Right ventricle myocardium inferior (tissue), 1 donor: Measurements from ENCODE around the gene LRRC27. TPM values are rescaled to one million over a fixed set of nuclear protein-coding genes. Genes with fewer than 3 reads are reported as not detected.
A peak's percentile ranks its signal among the peaks of the same experiment; 100 is the strongest.

ENCODE experiments used
- ATAC-seq: fragments of 200-7000 bp; cut with Tn5 transposase; one replicate; pipeline ENCODE4 v1.9.1; 2020; ENCODE audit warnings: mild to moderate bottlenecking, moderate library complexity
- DNase-seq: peaks from one replicate; pipeline ENCODE4 v3.0.0; 2021; ENCODE audit errors: missing footprints
- intact Hi-C: fragments of 100-400 bp; cut with DNase I; formaldehyde crosslinking; loops from one replicate; pipeline ENCODE4 v1.11.0; 2022
- total RNA-seq: library from RNA; stranded (reverse); fragmentation: NEBNext Ultra II Directional; extraction: Animal tissue kit (Norgen Biotek cat#: 25700); gene quantifications from one replicate; pipeline ENCODE4 v1.2.1, GENCODE V29; 2021
- donor health status: DM: no; HTN: yes; CAD: no; lungs with severe emphysema.

The LRRC27 gene
- total RNA-seq, 1 donor from 2014 or later = 4.2 TPM

DNA sequence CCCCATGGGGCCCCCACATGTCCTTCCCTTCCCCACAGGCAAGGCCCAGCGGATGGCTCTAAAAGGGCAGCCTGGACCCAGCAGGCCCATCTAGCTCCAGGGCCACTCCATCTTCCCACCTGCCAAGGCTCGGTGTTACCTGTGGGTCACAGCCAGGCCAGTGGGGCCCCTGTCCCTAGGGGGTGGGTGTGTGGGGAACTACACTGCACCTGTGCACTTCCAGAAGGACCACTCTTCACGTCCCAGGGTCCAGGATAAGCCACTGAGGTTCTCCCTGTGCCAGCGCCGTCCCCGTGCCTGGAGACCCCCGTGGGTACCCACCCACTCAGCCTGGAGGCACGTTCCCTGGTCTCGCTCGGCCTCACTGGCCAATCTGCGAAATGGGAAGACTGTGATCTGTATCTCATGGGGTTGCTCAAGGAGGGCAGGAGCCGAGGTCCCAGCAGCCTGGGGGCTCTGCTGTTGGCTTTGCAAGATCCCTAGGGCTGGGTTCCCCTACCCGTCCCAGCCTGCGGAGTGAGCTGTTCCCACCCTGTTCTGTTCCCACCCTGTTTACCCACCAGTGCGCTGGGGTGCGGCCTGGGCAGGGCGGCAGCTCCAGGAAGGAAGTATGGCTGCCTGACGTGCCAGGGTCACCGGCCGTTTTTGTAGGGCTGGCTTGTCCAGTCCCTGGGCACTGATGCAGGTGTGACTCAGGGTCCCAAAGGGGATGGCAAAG is 69.6 kb downstream of the LRRC27 start:
- no peak for ATAC-seq
- intact Hi-C loops = no loop called here
- DNase-seq = peak; percentile 60

DNA sequence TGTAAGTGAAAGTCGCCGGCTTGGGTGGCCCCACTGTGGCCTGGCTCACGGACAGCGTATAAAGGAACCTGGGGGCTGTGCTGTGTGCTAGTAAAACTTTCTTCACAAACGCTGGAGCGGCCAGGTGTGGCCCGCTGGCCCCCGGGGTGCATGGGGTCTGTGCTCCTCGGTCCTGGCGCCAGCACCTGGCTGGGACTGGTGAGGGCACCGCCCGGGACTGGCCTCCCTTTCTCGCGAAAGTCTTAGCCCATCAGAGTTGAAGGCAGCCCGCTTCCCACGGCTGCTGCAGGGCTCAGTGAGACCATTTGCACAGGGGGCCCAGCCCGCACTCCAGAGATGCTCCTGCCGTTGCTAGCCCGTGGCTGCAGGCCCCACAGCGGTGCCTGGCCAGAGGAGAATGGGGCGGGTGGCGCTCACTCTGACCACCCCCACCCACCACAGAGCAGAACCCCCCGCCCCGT is 70.8 kb downstream of the LRRC27 start:
- ATAC-seq = no peak
- intact Hi-C loops = no loop called here
- peak; percentile 45 for DNase-seq

DNA sequence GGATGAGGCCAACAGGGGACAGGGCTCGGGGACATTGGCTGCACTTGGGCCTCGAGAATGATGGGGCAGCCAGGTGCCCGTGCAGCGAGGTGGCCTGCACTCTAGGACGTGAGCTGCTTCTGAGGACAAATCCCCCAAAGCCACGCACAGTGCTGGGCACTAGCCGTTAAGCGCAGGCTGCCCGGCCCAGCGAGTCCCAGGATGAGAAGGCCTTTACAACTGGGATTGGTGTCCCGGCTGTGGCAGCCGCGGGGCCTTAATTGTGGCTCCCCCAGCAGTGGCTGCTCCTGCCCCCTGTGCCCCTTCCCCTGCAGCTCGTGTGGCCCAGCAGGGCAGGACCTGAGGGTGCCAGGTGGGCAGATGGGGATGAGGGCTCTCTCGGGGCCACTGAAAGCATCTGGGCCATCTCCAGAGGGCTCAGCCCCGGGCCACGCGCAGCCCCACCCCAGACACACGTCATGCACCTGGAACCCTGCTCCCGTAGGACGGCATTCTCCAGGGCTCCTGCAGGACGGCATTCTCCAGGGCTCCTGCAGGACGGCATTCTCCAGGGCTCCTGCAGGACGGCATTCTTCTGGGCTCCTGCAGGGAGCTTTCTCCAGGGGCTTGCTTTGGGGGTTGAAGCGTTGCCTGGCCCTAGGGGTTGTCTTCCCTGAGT is 71.6 kb downstream of the LRRC27 start:
- peak; percentile 21 for DNase-seq
- intact Hi-C loops = no loop called here
- no peak for ATAC-seq

DNA sequence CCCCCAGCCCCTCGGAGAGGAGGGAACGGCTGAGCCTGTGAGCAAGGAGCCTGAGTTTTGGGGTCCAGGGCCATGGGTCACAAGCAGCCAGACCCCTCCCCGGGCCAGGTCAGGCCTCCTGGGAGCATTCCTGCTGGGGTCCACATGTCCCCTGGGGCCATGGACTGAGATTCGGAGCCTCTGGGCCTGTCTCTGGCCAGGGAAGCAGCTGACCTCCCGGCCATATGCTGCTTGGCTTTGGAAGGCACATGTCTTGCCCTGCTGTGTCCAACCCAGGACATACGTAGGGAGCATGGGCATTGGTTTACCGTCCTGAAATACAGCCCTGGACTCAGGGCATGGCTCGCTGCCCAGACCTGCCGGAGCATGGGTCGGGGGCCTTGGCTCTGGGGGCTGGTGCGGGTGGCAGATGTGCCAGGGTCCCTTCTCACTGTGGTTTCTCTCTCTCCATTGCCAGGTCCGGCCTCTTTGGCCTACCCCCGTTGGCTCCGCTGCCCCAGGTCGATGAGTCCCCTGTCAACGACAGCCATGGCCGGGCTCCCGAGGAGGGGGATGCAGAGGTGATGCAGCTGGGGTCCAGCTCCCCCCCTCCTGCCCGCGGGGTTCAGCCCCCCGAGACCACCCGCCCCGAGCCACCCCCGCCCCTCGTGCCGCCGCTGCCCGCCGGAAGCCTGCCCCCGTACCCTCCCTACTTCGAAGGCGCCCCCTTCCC is 72.3 kb downstream of the LRRC27 start:
- DNase-seq (peak; percentile 31), ATAC-seq (no peak)
- intact Hi-C loops = no loop called here

DNA sequence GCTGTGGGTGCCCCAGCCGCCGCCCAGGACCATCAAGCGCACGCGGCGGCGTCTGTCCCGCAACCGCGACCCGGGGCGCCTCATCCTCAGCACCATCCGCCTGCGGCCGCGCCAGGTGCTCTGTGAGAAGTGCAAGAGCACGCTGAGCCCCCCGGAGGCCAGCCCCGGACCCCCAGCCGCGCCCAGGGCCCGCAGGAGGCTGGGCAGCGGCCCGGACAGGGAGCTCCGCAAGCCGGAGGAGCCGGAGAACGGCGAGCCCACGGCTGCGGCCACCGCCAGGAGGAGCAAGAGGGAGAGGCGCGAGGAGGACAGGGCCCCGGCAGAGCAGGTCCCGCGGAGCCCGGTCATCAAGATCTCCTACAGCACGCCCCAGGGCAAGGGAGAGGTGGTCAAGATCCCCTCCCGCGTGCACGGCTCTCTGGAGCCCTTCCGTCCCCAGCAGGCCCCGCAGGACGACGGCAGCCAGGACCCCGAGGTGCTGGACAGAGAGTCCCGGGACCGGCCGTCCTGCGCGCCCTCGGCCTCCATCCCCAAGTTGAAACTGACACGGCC is 73.0 kb downstream of the LRRC27 start:
- DNase-seq (peak; percentile 26), ATAC-seq (no peak)
- intact Hi-C loops = no loop called here

DNA sequence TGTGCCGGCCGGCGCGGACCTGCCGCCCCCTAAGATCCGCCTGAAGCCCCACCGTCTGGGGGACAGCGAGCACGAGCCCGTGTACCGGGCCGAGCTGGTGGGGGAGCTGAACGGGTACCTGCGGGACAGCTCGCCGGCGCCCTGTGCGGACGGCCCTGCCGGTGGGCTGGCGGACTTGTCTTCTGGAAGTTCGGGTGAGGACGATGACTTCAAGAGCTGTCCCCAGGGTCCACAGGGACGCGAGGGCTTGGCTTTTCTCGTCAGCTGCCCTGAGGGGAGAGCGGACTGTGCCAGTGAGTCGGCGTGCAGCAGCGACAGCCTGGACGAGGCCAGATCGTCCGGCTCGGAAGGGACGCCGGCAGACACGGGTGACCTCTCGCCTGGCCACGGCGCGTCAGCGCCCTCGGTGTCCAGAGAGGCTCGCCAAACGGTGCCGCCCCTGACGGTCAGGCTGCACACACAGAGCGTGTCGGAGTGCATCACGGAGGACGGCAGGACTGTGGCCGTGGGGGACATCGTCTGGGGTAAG is 73.5 kb downstream of the LRRC27 start:
- DNase-seq (peak; percentile 57), ATAC-seq (no peak)
- intact Hi-C loops = no loop called here

DNA sequence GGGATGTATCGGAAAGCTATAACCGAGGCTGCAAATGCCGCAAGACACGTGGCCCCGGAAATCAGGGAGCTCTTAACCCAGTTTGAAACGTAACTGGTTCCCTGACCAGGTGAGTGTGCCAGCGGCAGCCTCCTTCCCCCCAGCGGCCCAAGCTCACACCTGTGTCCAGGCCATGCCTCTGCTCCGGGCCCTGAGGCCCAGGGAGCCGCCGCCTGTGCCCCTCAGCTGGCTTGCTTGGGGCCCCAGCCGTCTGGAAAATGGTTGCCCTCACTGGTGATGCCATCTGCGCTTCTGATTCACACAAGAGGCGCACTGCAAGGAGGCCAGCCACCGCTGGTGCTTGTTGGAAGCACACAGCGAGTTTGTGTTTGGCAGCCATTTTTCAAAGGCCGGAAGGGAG is 74.2 kb downstream of the LRRC27 start:
- ATAC-seq (no peak), DNase-seq (peak; percentile 18)
- intact Hi-C loops = no loop called here

DNA sequence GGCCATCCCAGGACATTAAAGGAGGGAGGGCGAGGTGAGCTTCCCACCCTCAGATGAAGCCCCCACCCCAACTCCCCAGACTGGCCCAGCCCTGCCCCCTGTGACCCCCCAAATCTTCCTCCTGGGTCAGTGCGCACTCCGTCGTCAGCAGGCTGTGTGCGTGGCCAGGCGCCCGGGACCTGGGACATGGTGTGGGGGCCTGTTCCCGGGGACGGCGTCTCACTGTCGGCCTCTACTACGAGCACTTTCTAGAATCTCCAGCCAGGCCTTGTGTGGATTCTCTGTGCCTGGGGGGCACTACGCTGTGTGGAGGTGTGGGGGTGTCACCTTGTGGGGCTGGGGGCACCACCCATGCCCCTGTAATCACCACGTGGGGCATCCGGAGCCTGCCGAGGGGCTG is 74.8 kb downstream of the LRRC27 start:
- ATAC-seq (no peak), DNase-seq (no peak)
- intact Hi-C loops = no loop called here

DNA sequence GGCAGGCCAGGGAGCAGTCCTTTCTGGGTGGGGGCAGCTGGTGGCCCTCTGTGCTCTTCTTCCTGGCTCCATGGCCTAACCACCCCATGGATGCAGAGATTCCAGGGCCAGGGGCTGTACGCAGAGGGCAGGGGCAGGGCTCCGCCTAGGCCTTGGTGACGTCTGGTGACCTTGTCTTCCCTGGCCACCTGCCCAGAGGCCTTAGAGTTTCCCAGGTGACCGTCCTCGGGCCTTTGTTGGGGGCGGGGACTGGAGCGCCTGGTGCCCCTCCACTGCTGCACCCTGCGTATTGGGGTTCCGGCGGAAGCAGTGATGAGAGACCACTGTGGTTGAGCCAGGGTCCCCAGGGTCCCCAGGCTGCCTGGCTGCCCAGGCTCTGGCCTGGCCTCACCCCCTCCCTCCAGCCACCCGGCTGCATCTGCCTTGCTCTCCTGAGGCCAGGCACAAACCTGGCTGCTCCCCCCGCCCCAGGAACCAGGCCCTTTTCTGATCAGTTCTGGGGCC is 75.3 kb downstream of the LRRC27 start:
- ATAC-seq (peak; percentile 56), DNase-seq (peak; percentile 73)
- intact Hi-C loops = no loop called here

DNA sequence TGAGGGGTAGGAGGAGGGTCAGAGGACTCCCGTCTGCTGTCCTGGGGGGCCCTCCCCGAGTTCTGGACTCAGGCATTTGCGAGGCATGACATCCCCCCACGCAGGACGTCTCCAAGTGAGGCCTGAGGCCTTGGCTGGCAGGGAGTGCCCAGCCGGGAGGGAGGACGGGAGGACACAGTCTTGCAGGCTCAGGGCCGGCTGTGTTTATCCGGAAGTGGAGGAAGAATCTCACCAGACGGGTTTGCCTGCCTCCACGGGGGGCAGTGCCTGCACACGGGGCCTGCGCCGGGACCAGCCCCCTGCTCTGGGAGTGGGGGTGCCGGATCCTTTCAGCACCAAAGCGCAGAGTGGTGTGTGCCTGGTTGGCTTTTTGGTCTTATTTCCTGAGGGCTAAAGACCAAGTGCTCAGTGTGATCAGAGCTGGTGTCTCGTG is 75.9 kb downstream of the LRRC27 start:
- ATAC-seq = peak; percentile 45
- intact Hi-C loops = no loop called here
- no peak for DNase-seq

DNA sequence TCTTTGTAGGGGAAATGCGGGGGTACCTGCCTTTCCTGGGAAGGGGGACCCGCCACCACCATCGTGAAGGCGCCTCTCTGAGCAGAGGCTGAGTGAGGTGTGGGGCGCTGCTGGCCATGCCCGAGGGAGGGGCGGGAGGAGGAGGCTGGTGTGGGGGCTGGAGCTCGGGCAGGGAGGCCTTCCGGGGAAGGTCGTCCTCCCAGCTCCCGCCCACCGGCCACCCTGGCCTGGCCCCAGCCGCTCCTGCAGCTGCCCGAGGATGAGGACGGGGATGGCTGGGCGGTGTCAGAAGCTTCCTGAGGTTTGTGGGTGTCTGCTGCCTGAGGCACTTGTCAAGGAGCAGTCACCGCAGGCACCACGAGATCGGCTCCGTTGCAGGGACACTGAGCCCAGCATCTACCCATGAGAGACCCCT is 76.4 kb downstream of the LRRC27 start:
- ATAC-seq = peak; percentile 24
- DNase-seq = no peak
- intact Hi-C loops = no loop called here

DNA sequence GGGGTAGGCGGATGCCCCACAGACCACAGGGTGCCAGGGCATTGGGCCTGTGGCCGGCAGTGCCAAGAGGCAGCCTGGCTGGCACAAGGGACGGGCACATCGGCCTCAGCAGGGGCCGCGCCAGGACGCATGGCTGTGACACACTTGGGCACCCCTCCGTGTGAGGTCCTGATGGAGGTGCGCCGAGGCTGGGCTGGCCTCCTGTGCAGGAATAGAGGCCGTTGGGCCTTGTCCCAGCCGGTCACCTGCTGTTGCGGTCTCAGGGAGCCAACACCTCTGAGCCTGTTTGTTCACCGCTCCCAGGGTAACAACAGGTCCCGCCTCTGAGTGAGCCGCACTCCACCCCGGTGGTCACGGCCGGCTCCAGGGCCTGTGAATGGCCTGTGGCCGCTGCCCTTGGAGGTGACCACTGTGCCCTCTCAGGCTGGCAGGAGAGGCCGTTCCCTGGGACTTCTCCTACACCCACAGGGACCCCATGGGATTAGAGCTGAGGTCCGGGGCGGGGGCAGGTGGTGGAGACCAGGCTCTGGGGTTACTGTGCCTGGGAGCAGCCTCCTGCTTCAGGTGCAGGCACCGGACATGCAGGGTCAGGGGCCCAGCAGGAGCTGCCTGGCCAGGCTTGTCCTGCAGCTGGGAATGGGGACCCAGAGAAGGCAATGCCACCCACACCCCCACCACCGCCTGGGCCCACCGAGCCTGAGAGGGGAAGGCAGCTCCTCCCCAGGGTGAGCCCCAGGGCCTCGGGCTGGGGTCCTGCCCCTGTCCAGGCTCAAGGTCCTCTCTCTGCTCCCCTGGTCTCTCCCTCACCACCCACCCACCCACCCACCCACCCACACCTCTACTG is 77.1 kb downstream of the LRRC27 start:
- peak; percentile 68 for DNase-seq
- ATAC-seq = peak; percentile 12
- intact Hi-C loops = no loop called here

DNA sequence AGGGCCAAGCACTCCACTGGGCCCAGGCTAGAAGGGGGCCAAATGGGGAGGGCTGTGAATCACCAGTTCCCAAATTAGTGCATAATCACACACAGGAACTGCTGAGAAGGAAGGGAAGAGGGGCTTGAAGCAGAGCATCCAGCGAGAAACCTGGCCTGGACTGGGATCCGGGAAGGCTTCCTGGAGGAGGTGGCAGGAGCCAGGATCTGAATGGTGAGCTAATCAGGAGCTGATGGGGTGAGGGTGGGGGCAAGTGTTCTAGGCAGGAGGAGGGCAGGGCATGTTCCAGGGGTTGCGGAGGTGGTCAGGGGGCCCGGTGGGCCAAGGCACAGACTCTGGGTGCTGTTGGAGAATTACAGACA is 77.7 kb downstream of the LRRC27 start:
- intact Hi-C loops = no loop called here
- ATAC-seq (no peak), DNase-seq (no peak)

DNA sequence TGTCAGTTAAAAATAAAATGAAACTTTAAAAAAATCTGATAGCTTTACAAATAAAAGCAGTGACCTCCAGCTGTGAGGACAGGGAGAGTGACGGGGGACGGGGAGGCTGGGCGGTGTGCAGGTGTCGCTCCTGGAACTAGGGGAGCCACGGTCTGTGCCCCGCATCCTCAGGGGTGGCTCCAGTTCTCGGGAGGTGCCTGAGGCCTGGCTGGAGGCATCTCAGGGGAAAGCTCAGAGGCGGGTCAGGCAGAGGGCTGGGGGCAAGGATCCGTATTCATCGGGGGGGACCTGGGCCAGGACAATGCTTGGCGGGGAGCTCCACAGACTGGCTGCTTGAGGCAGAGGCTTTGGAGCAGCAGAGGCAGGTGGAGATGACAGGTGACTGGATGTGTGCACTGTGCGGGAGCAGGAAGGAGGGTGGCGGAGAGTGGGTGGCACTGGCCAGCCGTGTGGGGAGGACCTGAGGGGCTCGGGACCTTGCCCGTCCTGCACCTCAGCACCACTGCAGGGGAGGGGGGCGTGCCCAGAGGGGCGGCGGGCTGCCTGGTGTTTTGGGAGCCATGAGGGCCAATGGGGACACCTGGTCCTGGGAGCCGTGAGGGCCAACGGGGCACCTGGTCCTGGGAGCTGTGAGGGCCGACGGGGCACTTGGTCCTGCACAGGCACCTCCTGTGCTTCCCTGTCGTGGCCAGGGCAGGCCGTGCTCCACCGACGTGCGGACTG is 78.2 kb downstream of the LRRC27 start:
- ATAC-seq (no peak), DNase-seq (peak; percentile 60)
- intact Hi-C loops = no loop called here

DNA sequence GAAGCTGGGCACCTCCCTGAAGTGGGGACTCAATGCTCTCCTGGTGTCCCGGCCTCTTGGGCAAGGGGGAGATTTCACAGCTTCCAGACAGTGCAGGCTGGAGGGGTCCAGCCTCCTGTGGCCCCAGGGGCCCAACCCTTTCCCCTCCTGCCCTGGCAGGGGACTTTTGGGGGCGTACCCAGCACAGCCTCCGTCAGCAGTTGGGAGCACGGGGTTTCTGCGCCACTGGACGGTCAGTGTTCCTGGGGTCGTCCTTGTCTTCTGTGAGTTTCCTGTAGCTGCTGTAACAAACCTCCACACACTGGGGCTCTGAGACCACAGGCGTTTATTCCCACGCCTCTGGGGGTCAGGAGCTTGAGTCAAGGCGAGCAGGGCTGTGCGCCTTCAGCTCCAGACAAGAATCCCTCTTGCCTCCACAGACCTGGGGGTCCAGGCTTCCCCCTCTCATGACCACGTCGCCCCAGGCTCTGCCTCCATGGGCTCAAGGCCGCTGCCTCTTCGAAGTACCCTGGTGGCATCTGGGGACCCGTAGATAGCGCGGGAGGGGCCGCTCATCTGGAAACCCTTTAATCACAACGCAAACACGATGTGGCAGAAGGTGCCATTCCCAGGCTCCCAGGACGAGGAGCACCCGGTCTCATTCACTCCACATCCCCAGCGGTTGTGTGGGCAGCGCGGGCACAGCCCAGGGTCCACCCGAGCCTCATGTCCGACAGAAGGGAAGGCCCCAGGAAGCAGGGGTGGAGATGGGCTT is 79.0 kb downstream of the LRRC27 start:
- peak; percentile 14 for DNase-seq
- intact Hi-C loops = no loop called here
- no peak for ATAC-seq

DNA sequence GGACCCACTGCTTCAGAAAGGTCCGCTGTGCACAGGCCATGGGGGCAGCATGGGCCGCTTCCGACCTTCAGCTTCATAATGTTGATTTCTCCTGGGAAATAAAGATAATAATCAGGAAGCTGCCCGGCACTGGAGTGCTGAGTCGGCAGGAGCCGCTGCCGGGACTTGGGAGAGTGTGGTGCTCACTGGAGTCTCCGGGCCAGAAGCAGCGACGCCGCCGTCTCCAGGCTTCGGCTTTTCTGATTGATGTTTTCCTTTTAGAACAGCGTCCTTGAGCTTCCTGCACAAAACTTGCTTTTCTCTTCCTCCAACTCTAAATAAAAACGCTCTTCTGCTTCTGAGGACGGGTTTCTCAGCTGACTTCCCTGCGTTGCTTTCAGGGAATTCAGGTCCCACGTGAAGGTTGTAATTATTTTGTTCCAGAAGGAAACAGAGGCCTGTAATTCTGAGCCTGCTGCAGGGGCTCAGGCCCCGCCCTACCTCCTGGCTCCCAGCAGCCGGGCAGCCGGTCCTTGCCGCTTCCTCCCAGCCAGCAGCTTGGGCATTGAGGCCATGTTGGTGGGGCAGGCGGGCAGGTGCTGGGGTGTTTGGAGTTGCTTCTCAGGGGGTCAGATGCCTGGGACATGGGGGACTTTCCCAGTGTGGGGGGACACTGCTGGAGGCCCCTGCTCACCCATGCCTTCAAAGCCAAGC is 79.7 kb downstream of the LRRC27 start:
- intact Hi-C loops = no loop called here
- DNase-seq (peak; percentile 77), ATAC-seq (no peak)
